IMR-90 (cell line): ENCODE measurements around the gene CASP8. TPM values are rescaled to one million over a fixed set of nuclear protein-coding genes. Genes with fewer than 3 reads are reported as not detected.

Source experiments
- ATAC-seq: fragments of 200-7000 bp; cut with Tn5 transposase; 2 replicates; pipeline ENCODE4 v1.9.1; 2020; ENCODE audit warnings: low read depth, mild to moderate bottlenecking, moderate library complexity
- BruUV-seq: library from RNA; stranded (reverse); fragments of 400-500 nt; replicated peaks from 2 replicates; lab custom pipeline; 2021; lab: Mats Ljungman, UMichigan
- CTCF ChIA-PET: fragments of 300-600 bp; formaldehyde crosslinking; extraction: SDS; loops from one replicate; lab custom pipeline; 2021; ENCODE audit warnings: antibody characterized with exemption; lab: Yijun Ruan, JAX
- POLR2A ChIA-PET: fragments of 300-600 bp; sonication (Branson Sonifier 250); formaldehyde crosslinking; loops from one replicate; lab custom pipeline; 2022; ENCODE audit warnings: antibody characterized with exemption; ENCODE audit not compliant: unreplicated experiment; lab: Charles Lee
- DNase-seq: peaks from one replicate; pipeline ENCODE4 v3.0.0; 2013
- H2AFZ ChIP-seq: replicated peaks from 2 replicates; pipeline ENCODE3; 2013; ENCODE audit warnings: low read length, mild to moderate bottlenecking; ENCODE audit not compliant: poor library complexity
- H2AK5ac ChIP-seq: 2 replicates; pipeline ENCODE4 v1.6.1; 2013; ENCODE audit warnings: low read depth, low read length, inconsistent platforms
- H2AK9ac ChIP-seq: replicated peaks from 2 replicates; pipeline ENCODE3; 2013; ENCODE audit warnings: mild to moderate bottlenecking, low read depth, low read length, moderate library complexity; ENCODE audit not compliant: poor library complexity
- H2BK120ac ChIP-seq: 2 replicates; pipeline ENCODE4 v1.6.1; 2013; ENCODE audit warnings: low read depth, low read length, inconsistent platforms
- H2BK15ac ChIP-seq: 3 replicates; pipeline ENCODE4 v1.6.1; 2013; ENCODE audit warnings: low read depth, low read length, inconsistent platforms
- H2BK20ac ChIP-seq: 2 replicates; pipeline ENCODE4 v1.6.1; 2013; ENCODE audit warnings: low read depth, mild to moderate bottlenecking, inconsistent platforms, low read length, moderate library complexity
- H2BK5ac ChIP-seq: 2 replicates; pipeline ENCODE4 v1.6.1; 2013; ENCODE audit warnings: mild to moderate bottlenecking, low read depth, low read length, inconsistent platforms; ENCODE audit not compliant: poor library complexity, severe bottlenecking
- H3K14ac ChIP-seq: replicated peaks from 2 replicates; pipeline ENCODE4 v1.6.1; 2013; ENCODE audit warnings: low read depth, low read length, inconsistent platforms
- H3K18ac ChIP-seq: 2 replicates; pipeline ENCODE4 v1.6.1; 2013; ENCODE audit warnings: low read depth, low read length, control low read depth
- H3K23ac ChIP-seq: 2 replicates; pipeline ENCODE4 v1.6.1; 2013; ENCODE audit warnings: low read depth, low read length, inconsistent platforms
- H3K27ac ChIP-seq: 2 replicates; pipeline ENCODE4 v1.5.1; 2013; ENCODE audit warnings: mild to moderate bottlenecking, control low read depth, low read length; ENCODE audit not compliant: insufficient read depth
- H3K27me3 ChIP-seq: 2 replicates; pipeline ENCODE4 v1.6.1; 2013; ENCODE audit warnings: low read length; ENCODE audit not compliant: control insufficient read depth, insufficient read depth
- H3K36me3 ChIP-seq: 2 replicates; pipeline ENCODE4 v1.6.1; 2013; ENCODE audit warnings: low read length, mixed read lengths; ENCODE audit not compliant: control insufficient read depth, insufficient read depth
- H3K4ac ChIP-seq: 2 replicates; pipeline ENCODE4 v1.6.1; 2013; ENCODE audit warnings: low read depth, low read length, inconsistent platforms
- H3K4me1 ChIP-seq: 2 replicates; pipeline ENCODE4 v1.6.1; 2013; ENCODE audit warnings: low read length, mixed read lengths; ENCODE audit not compliant: control insufficient read depth, insufficient read depth
- H3K4me2 ChIP-seq: 2 replicates; pipeline ENCODE4 v1.6.1; 2013; ENCODE audit warnings: low read depth, mild to moderate bottlenecking, control low read depth, low read length, moderate library complexity
- H3K4me3 ChIP-seq: 2 replicates; pipeline ENCODE4 v1.5.1; 2013; ENCODE audit warnings: low read depth, mild to moderate bottlenecking, control low read depth, low read length, moderate library complexity; ENCODE audit not compliant: insufficient read depth
- H3K56ac ChIP-seq: 2 replicates; pipeline ENCODE4 v1.6.1; 2013; ENCODE audit warnings: low read length, inconsistent platforms; ENCODE audit not compliant: insufficient read depth; ENCODE audit errors: extremely low read depth
- H3K79me1 ChIP-seq, 2 experiments: 2 replicates each; pipeline ENCODE4 v1.6.1; 2013; ENCODE audit warnings: low read length in 2 of 2, inconsistent platforms in 1 of 2, low read depth in 1 of 2
- H3K9ac ChIP-seq: 2 replicates; pipeline ENCODE4 v1.6.1; 2013; ENCODE audit warnings: low read depth, low read length, control low read depth
- H3K9me1 ChIP-seq: 2 replicates; pipeline ENCODE4 v1.6.1; 2013; ENCODE audit warnings: low read length, inconsistent platforms; ENCODE audit not compliant: insufficient read depth
- H3K9me3 ChIP-seq: 2 replicates; pipeline ENCODE4 v1.6.1; 2013; ENCODE audit warnings: low read length; ENCODE audit not compliant: control insufficient read depth, insufficient read depth
- H4K20me1 ChIP-seq: 2 replicates; pipeline ENCODE4 v1.6.1; 2013; ENCODE audit warnings: low read length, inconsistent platforms; ENCODE audit not compliant: insufficient read depth
- H4K5ac ChIP-seq: 2 replicates; pipeline ENCODE4 v1.6.1; 2013; ENCODE audit warnings: mild to moderate bottlenecking, low read depth, low read length, control low read depth
- H4K8ac ChIP-seq, 2 experiments: 2 replicates each; pipeline ENCODE4 v1.6.1; 2013; ENCODE audit warnings: low read depth in 2 of 2, low read length in 2 of 2, control low read depth in 1 of 2, inconsistent platforms in 1 of 2
- H4K91ac ChIP-seq: 2 replicates; pipeline ENCODE4 v1.6.1; 2013; ENCODE audit warnings: low read depth, low read length, inconsistent platforms; ENCODE audit not compliant: insufficient read depth
- CEBPB ChIP-seq: IDR thresholded peaks from 2 replicates; pipeline ENCODE4 v1.6.1; 2012; ENCODE audit warnings: low read depth, low read length, improper control_type of control experiment
- FOS ChIP-seq: fragments of 150-350 bp; IDR thresholded peaks from 2 replicates; pipeline ENCODE4 v1.6.1; 2016; ENCODE audit warnings: low read depth, low read length
- RFX5 ChIP-seq: IDR thresholded peaks from 2 replicates; pipeline ENCODE4 v1.8.0; 2012; ENCODE audit warnings: low read depth, mild to moderate bottlenecking, low read length, moderate library complexity
- USF2 ChIP-seq: fragments of 150-350 bp; IDR thresholded peaks from 2 replicates; pipeline ENCODE4 v1.6.1; 2017; ENCODE audit warnings: mild to moderate bottlenecking, antibody characterized with exemption, low read length, low read depth
- WGBS, 2 experiments: methylation state at CpG; one replicate each; pipeline versions ENCODE4 v1.1.5 to v1.1.7; 2013; ENCODE audit warnings: missing lambda C conversion rate in 2 of 2; ENCODE audit not compliant: insufficient read length in 1 of 2; ENCODE audit errors: extremely low coverage in 2 of 2; 5-methylcytosine and 5-hydroxymethylcytosine counted together
- dilution Hi-C: fragments of 300-500 bp; cut with HindIII; formaldehyde crosslinking; loops from one replicate; pipeline ENCODE4 v1.14.3; 2018; ENCODE audit warnings: low sequenced_read_pairs; ENCODE audit not compliant: unreplicated experiment
- in situ Hi-C: fragments of 300-500 bp; cut with MboI; formaldehyde crosslinking; loops from 3 replicates; pipeline ENCODE4 v1.14.3; 2019; ENCODE audit warnings: low sequenced_read_pairs, inconsistent platforms, mixed read lengths
- intact Hi-C: fragments of 100-400 bp; cut with micrococcal nuclease; formaldehyde crosslinking; loops from 2 replicates; pipeline ENCODE4 v1.10.0; 2022
- polyA plus RNA-seq, 3 experiments: library from polyadenylated mRNA; depleted of rRNA; stranded (reverse); fragments of >200 nt; gene quantifications; 2 replicates each; pipeline ENCODE4 v1.2.3, GENCODE V29; 2012; ENCODE audit warnings: low replicate concordance in 1 of 3
- total RNA-seq: library from RNA; depleted of rRNA; stranded (reverse); fragments of >200 nt; gene quantifications from 2 replicates; pipeline ENCODE4 v1.2.3, GENCODE V29; 2012
- TF ChIP-seq, protein P1 (sequence below): fragments of 150-350 bp; IDR thresholded peaks from 2 replicates; pipeline ENCODE4 v1.6.1; 2016; ENCODE audit warnings: low read depth, mild to moderate bottlenecking, low read length, moderate library complexity, borderline replicate concordance

CASP8 gene
- total and polyA plus RNA-seq, 2 of the 4 experiments (the other 2 are of a cell fraction): 13.1 to 17.0 TPM

DNA sequence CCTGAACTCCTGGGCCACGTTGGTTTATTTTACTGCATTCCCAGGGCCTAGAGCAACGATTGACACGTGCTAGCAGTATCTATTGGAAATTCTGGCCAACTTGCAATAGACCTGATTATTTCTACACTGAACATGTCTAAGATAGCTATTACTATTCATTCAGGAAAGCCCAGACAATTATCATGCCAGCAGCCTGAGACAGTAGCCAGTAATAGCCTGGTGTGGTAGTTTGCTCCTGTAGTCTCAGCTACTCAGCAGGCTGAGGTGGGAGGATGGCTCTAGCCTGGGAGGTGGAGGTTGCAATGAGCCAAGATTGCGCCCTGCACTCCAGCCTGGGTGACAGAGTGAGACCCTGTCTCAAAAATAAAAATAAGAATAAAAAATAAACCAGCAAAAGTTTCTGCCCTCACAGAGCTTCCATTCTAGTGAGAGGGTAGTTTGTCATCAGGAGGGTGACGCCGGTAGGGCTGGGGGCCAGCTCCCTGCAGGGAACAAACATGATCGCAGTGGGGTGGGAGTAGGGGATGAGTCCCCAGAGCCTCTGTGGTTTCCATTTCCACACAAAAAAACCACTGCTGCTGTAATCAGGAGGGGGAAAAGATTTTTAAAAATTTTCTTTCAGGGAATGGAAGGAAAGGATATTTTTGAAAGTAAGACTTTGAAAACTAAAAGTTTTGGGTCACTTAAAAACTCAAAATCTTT lies 4.3 kb downstream of the CASP8 start:
- no peak overlapping the region for H2AK9ac ChIP-seq
- H2BK5ac ChIP-seq: no peak overlapping the region
- dilution Hi-C loops: no loop called here
- H2BK15ac ChIP-seq: no peak overlapping the region
- no CpG with 5 or more reads among the region's 7 CpGs for WGBS, 2 experiments
- H3K27me3 ChIP-seq: no peaks in the 10 kb centered on the region
- no peaks in the 10 kb centered on the region for H4K20me1 ChIP-seq
- ChIA-PET POLR2A (no interaction called here), CTCF (interaction anchor here (0.6 to 1.0 kb wide), 2 partner anchors 16 to 796 kb away, joined by 3 read pairs; no protein-coding TSS in a partner anchor)
- no peak overlapping the region for H4K8ac ChIP-seq
- no peak overlapping the region for H3K4me2 ChIP-seq
- H3K36me3 ChIP-seq: peaks cover 17% of the 10 kb centered on the region
- no peak overlapping the region for H2AK5ac ChIP-seq
- intact Hi-C loops: no loop called here
- H2BK20ac ChIP-seq: no peak overlapping the region
- H3K4ac ChIP-seq: no peak overlapping the region
- ATAC-seq: no peak
- H3K4me3 ChIP-seq: no peak overlapping the region
- BruUV-seq: no TSS peak
- H3K79me1 ChIP-seq: peaks cover 32 to 36% of the 10 kb centered on the region in 2 experiments
- H3K56ac ChIP-seq: no peak overlapping the region
- H3K23ac ChIP-seq: no peak overlapping the region
- H4K91ac ChIP-seq: no peak overlapping the region
- H4K5ac ChIP-seq: no peak overlapping the region
- DNase-seq: peak; percentile 18
- no peak overlapping the region for H3K9ac ChIP-seq
- H3K14ac ChIP-seq: no peak overlapping the region
- H3K9me3 ChIP-seq: no peaks in the 10 kb centered on the region
- in situ Hi-C loops: no loop called here
- no peak overlapping the region for H3K27ac ChIP-seq
- no peak for TF ChIP-seq RFX5
- TF ChIP-seq CEBPB: no peak
- no peak for TF ChIP-seq USF2
- TF ChIP-seq FOS: no peak
- TF ChIP-seq, protein P1, sequence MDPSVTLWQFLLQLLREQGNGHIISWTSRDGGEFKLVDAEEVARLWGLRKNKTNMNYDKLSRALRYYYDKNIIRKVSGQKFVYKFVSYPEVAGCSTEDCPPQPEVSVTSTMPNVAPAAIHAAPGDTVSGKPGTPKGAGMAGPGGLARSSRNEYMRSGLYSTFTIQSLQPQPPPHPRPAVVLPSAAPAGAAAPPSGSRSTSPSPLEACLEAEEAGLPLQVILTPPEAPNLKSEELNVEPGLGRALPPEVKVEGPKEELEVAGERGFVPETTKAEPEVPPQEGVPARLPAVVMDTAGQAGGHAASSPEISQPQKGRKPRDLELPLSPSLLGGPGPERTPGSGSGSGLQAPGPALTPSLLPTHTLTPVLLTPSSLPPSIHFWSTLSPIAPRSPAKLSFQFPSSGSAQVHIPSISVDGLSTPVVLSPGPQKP: no peak
- peaks cover 9% of the 10 kb centered on the region; the same call in 1 of the 2 replicates for H3K9me1 ChIP-seq
- H3K4me1 ChIP-seq: peaks cover 5% of the 10 kb centered on the region
- H2BK120ac ChIP-seq: no peak overlapping the region
- no peak overlapping the region for H2AFZ ChIP-seq
- H3K18ac ChIP-seq: no peak overlapping the region
